LNCAP (cell line): ENCODE results near the gene ARPC1B.

Source experiments
- CTCF ChIP-seq: fragments of 450-650 bp; IDR thresholded peaks from 2 replicates; pipeline ENCODE4 v1.5.1; 2017; ENCODE audit warnings: mild to moderate bottlenecking

Gene ARPC1B

GRCh38 chr7:99373091-99374066 lies 1.2 kb upstream of the ARPC1B start:
- TF ChIP-seq CTCF, result no peak

GRCh38 chr7:99375070-99375807 lies 709 bp downstream of the ARPC1B start:
- TF ChIP-seq CTCF, result no peak

GRCh38 chr7:99379043-99379577 lies 4.6 kb downstream of the ARPC1B start:
- no peak for TF ChIP-seq CTCF

GRCh38 chr7:99380032-99380822 lies 5.7 kb downstream of the ARPC1B start:
- no peak for TF ChIP-seq CTCF

- TF ChIP-seq CTCF, result no peak
Measured at GRCh38 chr7:99380823-99381663, 6.5 kb downstream of the ARPC1B start.

GRCh38 chr7:99381664-99382075 lies 7.1 kb downstream of the ARPC1B start:
- no peak for TF ChIP-seq CTCF
